ENCODE data around the gene ALLC.

ALLC gene

GRCh38 chr2:3638456-3638810 is 19.6 kb upstream of the ALLC start:
- TF ChIP-seq CTCF (IDR thresholded peaks at IDR 0.05; ENCODE audit: low read depth, low read length, missing control alignments), result no peak
- H3K4me3 ChIP-seq (ENCODE audit: low read depth, low read length), result no peak overlapping the region
- DNase-seq (ENCODE audit: low read depth), result no peak

GRCh38 chr2:3639015-3639630 is 18.9 kb upstream of the ALLC start:
- no peak for TF ChIP-seq CTCF (IDR thresholded peaks at IDR 0.05; ENCODE audit: low read depth, low read length, missing control alignments)
- no peak overlapping the region for H3K4me3 ChIP-seq (ENCODE audit: low read depth, low read length)
- no peak for DNase-seq (ENCODE audit: low read depth)

GRCh38 chr2:3639653-3640052 is 18.3 kb upstream of the ALLC start:
- DNase-seq (ENCODE audit: low read depth), result no peak
- no peak overlapping the region for H3K4me3 ChIP-seq (ENCODE audit: low read depth, low read length)
- no peak for TF ChIP-seq CTCF (IDR thresholded peaks at IDR 0.05; ENCODE audit: low read depth, low read length, missing control alignments)

- DNase-seq (ENCODE audit: low read depth), result no peak
- no peak for TF ChIP-seq CTCF (IDR thresholded peaks at IDR 0.05; ENCODE audit: low read depth, low read length, missing control alignments)
- H3K4me3 ChIP-seq (ENCODE audit: low read depth, low read length), result no peak overlapping the region
Measured at GRCh38 chr2:3641181-3641580, 16.8 kb upstream of the ALLC start.

GRCh38 chr2:3641841-3642421 is 16.1 kb upstream of the ALLC start:
- no peak for DNase-seq (ENCODE audit: low read depth)
- no peak overlapping the region for H3K4me3 ChIP-seq (ENCODE audit: low read depth, low read length)
- TF ChIP-seq CTCF (IDR thresholded peaks at IDR 0.05; ENCODE audit: low read depth, low read length, missing control alignments), result no peak

- no peak for TF ChIP-seq CTCF (IDR thresholded peaks at IDR 0.05; ENCODE audit: low read depth, low read length, missing control alignments)
- H3K4me3 ChIP-seq (ENCODE audit: low read depth, low read length), result no peak overlapping the region
- no peak for DNase-seq (ENCODE audit: low read depth)
Measured at GRCh38 chr2:3642521-3643215, 15.3 kb upstream of the ALLC start.
